ENCODE measurements around the gene ZNF511.
"Not testable (repeated sequence)": the region's sequence is repeated elsewhere in the genome, so short reads cannot be mapped to it uniquely, and the experiment has no call there.

ZNF511 gene

GRCh38 chr10:133308421-133309099, at the start of gene ZNF511, which contains the start of gene TUBGCP2:
TSS of gene ZNF511 (plus strand) at chr10:133308914. CDS start at chr10:133308944, 30 bp downstream.
TSS of gene TUBGCP2 (minus strand) at chr10:133308872. CDS start at chr10:133302941, 5,931 bp downstream.
- DNase-seq, result peak; percentile 93 to 94

- DNase-seq, result no peak
These were observed 49.1 kb upstream of the ZNF511 start for GRCh38 chr10:133259602-133259989.

- DNase-seq, result peak; percentile 83 to 85
These were observed 47.6 kb upstream of the ZNF511 start for GRCh38 chr10:133260895-133261725.

GRCh38 chr10:133261726-133262325, 46.9 kb upstream of the ZNF511 start:
- peak; percentile 91 to 92 for DNase-seq

- no peak for DNase-seq
These were observed 46.0 kb upstream of the ZNF511 start for GRCh38 chr10:133262696-133263095.

- DNase-seq, result no peak
These were observed 45.0 kb upstream of the ZNF511 start for GRCh38 chr10:133263674-133264073.

- no peak for DNase-seq
These were observed 44.3 kb upstream of the ZNF511 start for GRCh38 chr10:133264461-133264860.

GRCh38 chr10:133265052-133265451, 43.7 kb upstream of the ZNF511 start:
- not testable (repeated sequence) for DNase-seq

GRCh38 chr10:133266056-133266795, 42.5 kb upstream of the ZNF511 start:
- no peak for DNase-seq

- no peak for DNase-seq
These were observed 41.4 kb upstream of the ZNF511 start for GRCh38 chr10:133267293-133267692.

- no peak for DNase-seq
These were observed 40.9 kb upstream of the ZNF511 start for GRCh38 chr10:133267829-133268228.

GRCh38 chr10:133268532-133268931, 40.2 kb upstream of the ZNF511 start:
- no peak for DNase-seq

GRCh38 chr10:133269367-133269766, 39.3 kb upstream of the ZNF511 start:
- DNase-seq, result no peak

- no peak for DNase-seq
These were observed 38.5 kb upstream of the ZNF511 start for GRCh38 chr10:133270204-133270603.

- no peak for DNase-seq
These were observed 37.9 kb upstream of the ZNF511 start for GRCh38 chr10:133270773-133271297.

GRCh38 chr10:133271521-133272300, 37.0 kb upstream of the ZNF511 start:
- no peak for DNase-seq

GRCh38 chr10:133272301-133272963, 36.3 kb upstream of the ZNF511 start:
- no peak for DNase-seq

GRCh38 chr10:133272964-133273420, 35.7 kb upstream of the ZNF511 start:
- DNase-seq, result no peak

GRCh38 chr10:133273534-133274143, 35.1 kb upstream of the ZNF511 start:
- DNase-seq, result no peak
